Thyroid gland (tissue), 4 donors: Measurements from ENCODE around the gene COL20A1. TPM values are rescaled to one million over a fixed set of nuclear protein-coding genes. Genes with fewer than 3 reads are reported as not detected.

Experiments
- DNase-seq, 2 donors: peaks; one replicate each; pipeline ENCODE4 v3.0.0-alpha.2; 2019
- H3K27ac ChIP-seq, 3 donors: fragments of 200-600 bp; sonication (generic); 1 replicate in 2 of 3; 2 replicates in 1 of 3; pipeline ENCODE4 v1.5.1; 2016 to 2019; ENCODE audit warnings: mild to moderate bottlenecking in 1 of 3, moderate library complexity in 1 of 3
- H3K27me3 ChIP-seq: fragments of 200-600 bp; sonication (generic); one replicate; pipeline ENCODE4 v1.5.1; 2019
- H3K36me3 ChIP-seq, 2 donors: fragments of 200-600 bp; sonication (generic); one replicate each; pipeline ENCODE4 v1.5.1; 2016 to 2019
- H3K4me1 ChIP-seq, 2 donors: fragments of 200-600 bp; sonication (generic); one replicate each; pipeline ENCODE4 v1.5.1; 2017 to 2019
- H3K4me3 ChIP-seq, 3 donors: fragments of 200-600 bp; sonication (generic); replicated peaks in 1 of 3; 1 replicate in 2 of 3; 2 replicates in 1 of 3; pipeline ENCODE4 v1.5.1; 2016; ENCODE audit warnings: mild to moderate bottlenecking in 1 of 3
- H3K9me3 ChIP-seq: fragments of 200-600 bp; sonication (generic); one replicate; pipeline ENCODE4 v1.5.1; 2017
- POLR2A ChIP-seq, 2 donors: fragments of 450-650 bp; IDR thresholded peaks; one replicate each; pipeline ENCODE4 v1.6.1; 2017; ENCODE audit warnings: antibody characterized with exemption in 2 of 2, mild to moderate bottlenecking in 2 of 2, moderate library complexity in 1 of 2
- WGBS, 2 donors: methylation state at CpG; one replicate each; pipeline ENCODE4 v1.1.5; 2017; 5-methylcytosine and 5-hydroxymethylcytosine counted together
- intact Hi-C: fragments of 100-400 bp; cut with DNase I; formaldehyde crosslinking; loops from one replicate; pipeline ENCODE4 v1.15.1; 2023
- total RNA-seq, 4 donors: library from RNA; depleted of rRNA; stranded (reverse); fragments of >200 nt; gene quantifications; one replicate each; pipeline ENCODE4 v1.2.3, GENCODE V29; 2016
- TF ChIP-seq, protein P1 (sequence below), 6 experiments: fragments of 200-600 bp in 3 of 6; fragments of 450-650 bp in 3 of 6; sonication (generic) in 3 of 6; IDR thresholded peaks; one replicate each; pipeline ENCODE4 v1.5.1; 2016 to 2019; ENCODE audit warnings: antibody characterized with exemption in 6 of 6, mild to moderate bottlenecking in 2 of 6, inconsistent platforms in 1 of 6, moderate library complexity in 1 of 6

The COL20A1 gene
- total RNA-seq, 4 donors from 2014 or later: 0.13 TPM; not detected in 3

DNA sequence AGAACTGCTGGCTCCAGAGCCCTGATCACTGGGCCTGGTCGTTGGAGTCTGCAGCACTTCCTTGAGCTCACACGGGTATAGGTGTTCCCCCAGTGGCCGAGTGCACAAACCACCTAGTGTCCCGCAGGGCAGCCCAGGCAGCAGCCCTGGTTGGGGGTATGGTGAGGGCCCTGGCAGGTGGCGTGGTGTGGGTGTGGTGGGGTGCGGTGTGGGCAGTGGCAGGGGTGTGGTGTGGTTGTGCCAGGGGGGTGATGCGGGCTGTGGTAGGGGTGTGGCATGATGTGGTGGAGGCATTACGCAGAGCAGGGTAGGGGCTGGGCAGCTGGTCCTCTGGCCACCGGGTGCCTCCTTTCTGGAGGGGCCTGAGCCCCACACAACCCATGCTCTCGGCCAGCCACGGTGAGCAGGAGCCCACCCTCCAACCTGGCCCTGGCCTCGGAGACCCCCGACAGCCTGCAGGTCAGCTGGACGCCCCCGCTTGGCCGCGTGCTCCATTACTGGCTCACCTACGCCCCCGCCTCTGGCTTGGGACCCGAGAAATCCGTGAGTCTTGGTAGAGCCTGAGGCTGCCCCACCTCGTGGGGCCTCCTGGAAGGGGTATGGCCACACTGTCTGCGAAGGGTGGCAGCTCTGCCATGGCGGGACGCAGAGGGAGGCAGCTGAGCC, 20.5 kb downstream of the COL20A1 start:
- Histone ChIP-seq H3K9me3 (no peaks in the 10 kb centered on the region), H3K36me3 (no peaks in the 10 kb centered on the region), H3K27me3 (no peaks in the 10 kb centered on the region), H3K4me1 (no peaks in the 10 kb centered on the region), H3K27ac (no peak overlapping the region), H3K4me3 (no peak overlapping the region)
- TF ChIP-seq, protein P1, sequence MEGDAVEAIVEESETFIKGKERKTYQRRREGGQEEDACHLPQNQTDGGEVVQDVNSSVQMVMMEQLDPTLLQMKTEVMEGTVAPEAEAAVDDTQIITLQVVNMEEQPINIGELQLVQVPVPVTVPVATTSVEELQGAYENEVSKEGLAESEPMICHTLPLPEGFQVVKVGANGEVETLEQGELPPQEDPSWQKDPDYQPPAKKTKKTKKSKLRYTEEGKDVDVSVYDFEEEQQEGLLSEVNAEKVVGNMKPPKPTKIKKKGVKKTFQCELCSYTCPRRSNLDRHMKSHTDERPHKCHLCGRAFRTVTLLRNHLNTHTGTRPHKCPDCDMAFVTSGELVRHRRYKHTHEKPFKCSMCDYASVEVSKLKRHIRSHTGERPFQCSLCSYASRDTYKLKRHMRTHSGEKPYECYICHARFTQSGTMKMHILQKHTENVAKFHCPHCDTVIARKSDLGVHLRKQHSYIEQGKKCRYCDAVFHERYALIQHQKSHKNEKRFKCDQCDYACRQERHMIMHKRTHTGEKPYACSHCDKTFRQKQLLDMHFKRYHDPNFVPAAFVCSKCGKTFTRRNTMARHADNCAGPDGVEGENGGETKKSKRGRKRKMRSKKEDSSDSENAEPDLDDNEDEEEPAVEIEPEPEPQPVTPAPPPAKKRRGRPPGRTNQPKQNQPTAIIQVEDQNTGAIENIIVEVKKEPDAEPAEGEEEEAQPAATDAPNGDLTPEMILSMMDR (IDR thresholded peaks at IDR 0.05): no peak
- no peak for TF ChIP-seq POLR2A (IDR thresholded peaks at IDR 0.05)
- 73 to 74% methylated on average over 12 to 19 of the region's 25 CpGs for WGBS, 2 donors
- no peak for DNase-seq
- intact Hi-C loops: no loop called here

DNA sequence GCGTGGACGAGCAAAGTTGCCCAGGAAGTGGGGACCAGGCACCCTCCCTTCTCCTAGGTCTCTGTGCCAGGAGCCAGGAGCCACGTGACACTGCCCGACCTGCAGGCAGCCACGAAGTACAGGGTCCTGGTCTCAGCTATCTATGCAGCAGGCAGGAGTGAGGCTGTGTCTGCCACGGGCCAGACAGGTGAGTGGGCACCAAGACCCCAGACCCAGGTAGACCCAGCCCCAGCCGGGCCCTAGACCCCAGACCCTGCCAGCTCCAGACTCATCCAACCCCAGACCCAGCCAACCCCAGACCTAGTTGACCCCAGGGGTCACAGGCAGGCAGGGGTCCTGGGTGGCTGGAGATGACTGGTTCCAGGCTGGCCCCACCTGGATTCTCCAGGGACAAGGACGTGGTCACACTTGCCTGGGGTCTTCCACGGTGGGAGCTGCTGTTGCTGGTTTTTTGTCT, 21.1 kb downstream of the COL20A1 start:
- no peak for TF ChIP-seq POLR2A (IDR thresholded peaks at IDR 0.05)
- TF ChIP-seq, protein P1 (IDR thresholded peaks at IDR 0.05): no peak

DNA sequence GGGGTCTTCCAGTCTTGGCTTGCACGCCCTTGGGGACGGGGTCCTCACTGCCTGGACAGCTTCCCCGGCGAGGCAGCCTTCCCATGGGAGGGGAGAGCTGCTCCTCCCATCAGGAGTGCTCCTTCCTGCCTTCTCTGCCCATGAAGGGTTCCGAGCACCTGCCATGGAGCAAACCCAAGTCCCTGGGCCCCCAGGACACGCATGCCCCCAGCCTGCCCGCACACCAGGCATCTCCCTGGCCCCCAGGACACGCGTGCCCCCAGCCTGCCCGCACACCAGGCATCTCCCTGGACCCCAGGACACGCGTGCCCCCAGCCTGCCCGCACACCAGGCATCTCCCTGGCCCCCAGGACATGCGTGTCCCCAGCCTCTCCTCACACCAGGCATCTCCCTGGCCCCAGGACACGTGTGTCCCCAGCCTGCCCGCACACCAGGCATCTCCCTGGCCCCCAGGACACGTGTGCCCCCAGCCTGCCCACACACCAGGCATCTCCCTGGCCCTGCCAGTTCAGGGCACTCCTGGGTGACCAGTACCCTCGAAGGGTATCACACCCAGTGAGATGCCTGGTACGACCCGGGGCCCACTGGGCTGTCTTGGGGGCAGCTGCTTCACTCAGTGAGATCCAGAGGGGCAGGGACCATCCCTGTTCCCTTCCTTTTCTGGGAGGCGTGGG, 21.7 kb downstream of the COL20A1 start:
- no peaks in the 10 kb centered on the region for H3K36me3 ChIP-seq
- H3K27me3 ChIP-seq: no peaks in the 10 kb centered on the region
- TF ChIP-seq POLR2A (IDR thresholded peaks at IDR 0.05): no peak
- TF ChIP-seq, protein P1 (IDR thresholded peaks at IDR 0.05): no peak
- 75 to 84% methylated on average over 8 to 13 of the region's 21 CpGs for WGBS, 2 donors
- H3K27ac ChIP-seq: no peak overlapping the region
- intact Hi-C loops: no loop called here
- no peaks in the 10 kb centered on the region for H3K4me1 ChIP-seq
- no peak overlapping the region for H3K4me3 ChIP-seq
- DNase-seq: no peak
- no peaks in the 10 kb centered on the region for H3K9me3 ChIP-seq

More for the DNA sequence above, 21.1 kb downstream of the COL20A1 start:
- WGBS, 2 donors: 58 to 64% methylated on average over 2 to 7 of the region's 9 CpGs
- no peaks in the 10 kb centered on the region for H3K36me3 ChIP-seq
- no peak overlapping the region for H3K4me3 ChIP-seq
- intact Hi-C loops: no loop called here
- H3K9me3 ChIP-seq: no peaks in the 10 kb centered on the region
- H3K27me3 ChIP-seq: no peaks in the 10 kb centered on the region
- DNase-seq: no peak
- H3K4me1 ChIP-seq: no peaks in the 10 kb centered on the region
- no peak overlapping the region for H3K27ac ChIP-seq

DNA sequence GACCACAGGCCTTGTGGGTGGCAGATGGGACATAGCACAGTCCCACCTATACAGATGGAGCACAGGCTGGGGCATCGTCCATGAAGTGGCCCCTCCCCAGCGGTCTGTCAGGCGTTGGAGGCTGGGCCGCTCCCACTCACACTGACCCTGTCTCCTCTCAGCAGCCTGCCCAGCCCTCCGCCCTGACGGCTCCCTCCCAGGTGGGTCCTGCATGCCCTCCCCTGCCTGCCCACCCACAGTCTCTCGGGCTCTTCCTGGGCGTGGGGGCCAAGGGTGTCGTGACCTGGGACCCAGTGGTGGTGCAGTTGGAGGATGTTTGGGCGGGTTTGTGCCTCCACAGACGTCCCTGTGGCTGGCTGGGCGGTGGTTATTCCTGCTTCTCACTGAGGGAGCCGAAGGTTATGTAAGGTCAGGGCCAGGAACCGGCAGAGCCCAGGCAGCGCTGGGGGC, 22.3 kb downstream of the COL20A1 start:
- H3K4me3 ChIP-seq: no peak overlapping the region

More for the DNA sequence above, 22.3 kb downstream of the COL20A1 start:
- WGBS, 2 donors: 74 to 80% methylated on average over 1 to 11 of the region's 15 CpGs
- no peak overlapping the region for H3K27ac ChIP-seq
- H3K27me3 ChIP-seq: no peaks in the 10 kb centered on the region
- H3K4me1 ChIP-seq: no peaks in the 10 kb centered on the region
- intact Hi-C loops: no loop called here
- no peak for TF ChIP-seq POLR2A (IDR thresholded peaks at IDR 0.05)
- TF ChIP-seq, protein P1 (IDR thresholded peaks at IDR 0.05): no peak
- H3K36me3 ChIP-seq: no peaks in the 10 kb centered on the region
- H3K9me3 ChIP-seq: no peaks in the 10 kb centered on the region
- DNase-seq: no peak
